Mesenchymal stem cell (in vitro differentiated cells and primary cell): ENCODE results near the gene RNF166.

ENCODE experiments used
- DNase-seq: peaks from one replicate; pipeline ENCODE4 v3.0.0-alpha.2; 2013
- H2AFZ ChIP-seq: one replicate; pipeline ENCODE4 v1.6.1; 2013; ENCODE audit warnings: low read depth, mild to moderate bottlenecking, control low read depth, inconsistent platforms, low read length, moderate library complexity
- H2AK5ac ChIP-seq: 2 replicates; pipeline ENCODE4 v1.6.1; 2013; ENCODE audit warnings: low read length, moderate library complexity, mild to moderate bottlenecking, inconsistent platforms; ENCODE audit not compliant: severe bottlenecking
- H2BK120ac ChIP-seq: one replicate; pipeline ENCODE4 v1.6.1; 2013; ENCODE audit warnings: low read depth, mild to moderate bottlenecking, inconsistent platforms, low read length, moderate library complexity
- H2BK12ac ChIP-seq, 2 experiments: one replicate each; pipeline ENCODE4 v1.6.1; 2013; ENCODE audit warnings: inconsistent platforms in 2 of 2, low read length in 2 of 2, mild to moderate bottlenecking in 2 of 2, moderate library complexity in 2 of 2, control low read depth in 1 of 2
- H2BK15ac ChIP-seq: one replicate; pipeline ENCODE4 v1.6.1; 2013; ENCODE audit warnings: mild to moderate bottlenecking, low read depth, inconsistent platforms; ENCODE audit not compliant: poor library complexity, severe bottlenecking
- H2BK5ac ChIP-seq: 2 replicates; pipeline ENCODE4 v1.6.1; 2013; ENCODE audit warnings: low read depth, mild to moderate bottlenecking, low read length, control low read depth, inconsistent platforms; ENCODE audit not compliant: poor library complexity, severe bottlenecking
- H3K14ac ChIP-seq, 2 experiments: one replicate each; pipeline ENCODE4 v1.6.1; 2013; ENCODE audit warnings: inconsistent platforms in 2 of 2, low read length in 2 of 2, control low read depth in 1 of 2, mild to moderate bottlenecking in 1 of 2, moderate library complexity in 1 of 2
- H3K18ac ChIP-seq, 2 experiments: one replicate each; pipeline ENCODE4 v1.6.1; 2013; ENCODE audit warnings: inconsistent platforms in 2 of 2, low read length in 2 of 2, control low read depth in 1 of 2, low read depth in 1 of 2, mild to moderate bottlenecking in 1 of 2
- H3K23ac ChIP-seq, 2 experiments: one replicate each; pipeline ENCODE4 v1.6.1; 2013; ENCODE audit warnings: inconsistent platforms in 2 of 2, low read length in 2 of 2, mild to moderate bottlenecking in 2 of 2, moderate library complexity in 2 of 2, control low read depth in 1 of 2
- H3K27ac ChIP-seq: 2 replicates; pipeline ENCODE4 v1.5.1; 2013; ENCODE audit warnings: mild to moderate bottlenecking, moderate library complexity, low read length, control low read depth, inconsistent platforms; ENCODE audit not compliant: poor library complexity, severe bottlenecking
- H3K27me3 ChIP-seq, 2 experiments: 2 replicates each; pipeline versions ENCODE4 v1.6.1 to v1.7.0; 2013; ENCODE audit warnings: low read length in 2 of 2, mild to moderate bottlenecking in 2 of 2, moderate library complexity in 2 of 2, control low read depth in 1 of 2, inconsistent platforms in 1 of 2; ENCODE audit not compliant: control insufficient read depth in 1 of 2, insufficient read depth in 1 of 2
- H3K36me3 ChIP-seq, 2 experiments: 2 replicates each; pipeline versions ENCODE4 v1.6.1 to v1.7.0; 2013; ENCODE audit warnings: low read length in 2 of 2, control low read depth in 1 of 2, inconsistent platforms in 1 of 2, low read depth in 1 of 2, mild to moderate bottlenecking in 1 of 2; ENCODE audit not compliant: insufficient read depth in 2 of 2, control insufficient read depth in 1 of 2
- H3K4ac ChIP-seq, 2 experiments: one replicate each; pipeline ENCODE4 v1.6.1; 2013; ENCODE audit warnings: inconsistent platforms in 2 of 2, low read length in 2 of 2, mild to moderate bottlenecking in 2 of 2, moderate library complexity in 2 of 2, control low read depth in 1 of 2, low read depth in 1 of 2
- H3K4me1 ChIP-seq: 2 replicates; pipeline ENCODE4 v1.6.1; 2013; ENCODE audit warnings: low read depth, low read length, control low read depth; ENCODE audit not compliant: control insufficient read depth, insufficient read depth
- H3K4me2 ChIP-seq: 2 replicates; pipeline ENCODE4 v1.6.1; 2013; ENCODE audit warnings: low read length, mild to moderate bottlenecking, inconsistent platforms; ENCODE audit not compliant: poor library complexity, severe bottlenecking
- H3K4me3 ChIP-seq, 2 experiments: 2 replicates each; pipeline versions ENCODE4 v1.5.1 to v1.7.0; 2013; ENCODE audit warnings: low read length in 2 of 2, mild to moderate bottlenecking in 2 of 2, control low read depth in 1 of 2, low read depth in 1 of 2; ENCODE audit not compliant: insufficient read depth in 1 of 2
- H3K79me1 ChIP-seq: replicated peaks from 2 replicates; pipeline ENCODE4 v1.6.1; 2013; ENCODE audit warnings: mild to moderate bottlenecking, control low read depth, low read length, inconsistent platforms; ENCODE audit not compliant: poor library complexity, severe bottlenecking
- H3K9ac ChIP-seq: 2 replicates; pipeline ENCODE4 v1.7.0; 2013; ENCODE audit warnings: mild to moderate bottlenecking, low read length, moderate library complexity
- H3K9me3 ChIP-seq: 2 replicates; pipeline ENCODE4 v1.7.0; 2013; ENCODE audit warnings: mild to moderate bottlenecking, low read length; ENCODE audit not compliant: control insufficient read depth
- H4K8ac ChIP-seq: one replicate; pipeline ENCODE4 v1.6.1; 2013; ENCODE audit warnings: inconsistent platforms, mild to moderate bottlenecking, low read length, moderate library complexity
- H4K91ac ChIP-seq: one replicate; pipeline ENCODE4 v1.6.1; 2013; ENCODE audit warnings: mild to moderate bottlenecking, low read length, inconsistent platforms
- WGBS: methylation state at CpG from one replicate; pipeline ENCODE4 v1.1.7; 2013; ENCODE audit warnings: mixed read lengths; 5-methylcytosine and 5-hydroxymethylcytosine counted together

RNF166 gene

GRCh38 chr16:88753602-88754001, 47.4 kb upstream of the RNF166 start:
- Histone ChIP-seq H3K4me2 (no peak overlapping the region), H2BK5ac (no peak overlapping the region), H3K79me1 (peaks cover 40% of the 10 kb centered on the region), H4K8ac (no peak overlapping the region), H2BK15ac (no peak overlapping the region), H4K91ac (no peak overlapping the region), H3K27ac (no peak overlapping the region), H3K9ac (peak overlapping the region; percentile 15), H2BK12ac (no peak overlapping the region), H2AK5ac (no peak overlapping the region), H3K18ac (no peak overlapping the region), H2AFZ (no peak overlapping the region), H3K36me3 (peaks cover 5 to 46% of the 10 kb centered on the region in 2 experiments), H3K27me3 (no peaks in the 10 kb centered on the region), H3K9me3 (no peaks in the 10 kb centered on the region), H3K4me1 (peaks cover 41% of the 10 kb centered on the region), H3K23ac (no peak overlapping the region), H2BK120ac (no peak overlapping the region), H3K4me3 (no peak overlapping the region), H3K14ac (no peak overlapping the region), H3K4ac (peak overlapping the region in 1 of 2 experiments; percentile 24)
- 91% methylated on average over 11 of the region's 11 CpGs for WGBS
- DNase-seq = no peak

GRCh38 chr16:88753191-88753590, 47.0 kb upstream of the RNF166 start:
- Histone ChIP-seq H2BK15ac (no peak overlapping the region), H3K4ac (no peak overlapping the region), H3K4me1 (peaks cover 40% of the 10 kb centered on the region), H2BK5ac (no peak overlapping the region), H3K9ac (no peak overlapping the region), H3K27ac (no peak overlapping the region), H3K4me2 (no peak overlapping the region), H3K4me3 (no peak overlapping the region), H3K36me3 (peaks cover 5 to 50% of the 10 kb centered on the region in 2 experiments), H4K91ac (no peak overlapping the region), H2BK12ac (no peak overlapping the region), H3K79me1 (peaks cover 42% of the 10 kb centered on the region), H3K14ac (no peak overlapping the region), H2AK5ac (no peak overlapping the region), H3K9me3 (no peaks in the 10 kb centered on the region), H4K8ac (no peak overlapping the region), H3K27me3 (no peaks in the 10 kb centered on the region), H3K23ac (no peak overlapping the region), H2AFZ (no peak overlapping the region), H2BK120ac (no peak overlapping the region), H3K18ac (no peak overlapping the region)
- 83% methylated on average over 5 of the region's 13 CpGs for WGBS
- no peak for DNase-seq

- H3K27ac ChIP-seq = no peak overlapping the region
- no peak overlapping the region for H4K8ac ChIP-seq
- H2BK120ac ChIP-seq = no peak overlapping the region
- no peak for DNase-seq
- H3K14ac ChIP-seq = no peak overlapping the region
- H2BK15ac ChIP-seq = no peak overlapping the region
- H2BK12ac ChIP-seq = no peak overlapping the region
- H3K79me1 ChIP-seq = peaks cover 44% of the 10 kb centered on the region
- H3K18ac ChIP-seq = no peak overlapping the region
- H4K91ac ChIP-seq = no peak overlapping the region
- no peak overlapping the region for H3K4me3 ChIP-seq
- no peak overlapping the region for H2BK5ac ChIP-seq
- H3K23ac ChIP-seq = no peak overlapping the region
- H3K36me3 ChIP-seq = peaks cover 5 to 57% of the 10 kb centered on the region in 2 experiments
- H3K4me1 ChIP-seq = peaks cover 34% of the 10 kb centered on the region
- no peak overlapping the region for H3K4ac ChIP-seq
- WGBS = 96% methylated on average over 16 of the region's 16 CpGs
- no peak overlapping the region for H3K4me2 ChIP-seq
- H2AK5ac ChIP-seq = no peak overlapping the region
- H2AFZ ChIP-seq = no peak overlapping the region
- no peaks in the 10 kb centered on the region for H3K27me3 ChIP-seq
- no peaks in the 10 kb centered on the region for H3K9me3 ChIP-seq
- H3K9ac ChIP-seq = no peak overlapping the region
These were observed 46.3 kb upstream of the RNF166 start for GRCh38 chr16:88752386-88753002.

DNA sequence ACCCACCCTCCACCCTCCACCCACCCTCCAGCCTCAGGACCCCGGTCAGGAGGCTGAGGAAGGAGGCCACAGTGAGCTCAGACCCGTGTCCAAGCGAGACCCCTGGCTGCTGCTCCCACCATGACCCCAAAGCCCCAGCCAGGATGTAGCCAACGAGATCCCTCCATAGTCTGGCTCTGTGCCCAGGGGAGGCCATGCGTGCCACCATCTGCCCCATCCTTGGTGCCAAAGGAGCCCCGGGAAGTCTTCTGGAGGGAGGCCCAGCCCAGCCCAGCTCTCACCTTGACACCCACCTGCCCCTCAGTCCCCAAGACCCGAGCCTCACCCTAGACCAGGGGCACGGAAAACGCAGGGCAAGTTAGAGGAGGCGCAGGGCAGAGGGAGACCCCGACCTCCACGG, 44.6 kb upstream of the RNF166 start:
- Histone ChIP-seq H3K79me1 (peaks cover 40% of the 10 kb centered on the region), H3K4ac (peak overlapping the region in 1 of 2 experiments; percentile 31), H3K4me2 (no peak overlapping the region), H3K36me3 (peaks cover 5 to 58% of the 10 kb centered on the region in 2 experiments), H2AFZ (no peak overlapping the region), H4K91ac (peak overlapping the region; percentile 11), H3K4me1 (peaks cover 35% of the 10 kb centered on the region), H2BK5ac (no peak overlapping the region), H3K9ac (no peak overlapping the region), H2AK5ac (no peak overlapping the region), H3K4me3 (no peak overlapping the region), H3K18ac (no peak overlapping the region), H4K8ac (peak overlapping the region; percentile 77), H3K23ac (no peak overlapping the region), H3K27ac (no peak overlapping the region), H3K14ac (no peak overlapping the region), H2BK12ac (peak overlapping the region in 1 of 2 experiments; percentile 23), H2BK15ac (no peak overlapping the region), H2BK120ac (no peak overlapping the region), H3K9me3 (no peaks in the 10 kb centered on the region), H3K27me3 (no peaks in the 10 kb centered on the region)
- WGBS = 93% methylated on average over 12 of the region's 12 CpGs
- DNase-seq = no peak
